ENCODE data around the gene TMEM169. TPM values are rescaled to one million over a fixed set of nuclear protein-coding genes. Genes with fewer than 3 reads are reported as not detected.
A peak's percentile ranks its signal among the peaks of the same experiment; 100 is the strongest.
"Not testable (repeated sequence)": the region's sequence is repeated elsewhere in the genome, so short reads cannot be mapped to it uniquely, and the experiment has no call there.

Gene TMEM169
- total RNA-seq, 1 donor from 2014 or later: 1.6 TPM

GRCh38 chr2:216069028-216069427, 12.7 kb upstream of the TMEM169 start:
- intact Hi-C loops (cut with DNase I): no loop called here
- ATAC-seq (no peak), DNase-seq (ENCODE audit: low spot score) (no peak)

DNA sequence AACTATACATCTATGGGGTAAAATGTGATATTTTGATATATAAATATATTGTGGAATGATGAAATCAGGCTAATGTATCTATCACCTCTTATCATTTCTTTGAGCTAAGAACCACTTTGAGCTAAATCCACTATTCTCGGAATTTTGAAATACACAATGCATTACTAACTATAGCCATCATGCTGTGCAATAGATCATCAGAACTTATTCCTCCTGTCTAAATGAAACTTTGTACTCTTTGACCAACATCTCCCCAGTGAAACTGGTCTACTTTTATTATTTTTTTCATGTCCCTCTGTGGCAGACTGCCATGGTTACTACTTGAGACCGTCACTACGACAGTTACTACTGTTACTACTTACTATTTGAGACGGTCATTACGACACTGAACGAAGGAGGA, 11.5 kb upstream of the TMEM169 start:
- ATAC-seq (no peak), DNase-seq (ENCODE audit: low spot score) (no peak)
- intact Hi-C loops (cut with DNase I): no loop called here

DNA sequence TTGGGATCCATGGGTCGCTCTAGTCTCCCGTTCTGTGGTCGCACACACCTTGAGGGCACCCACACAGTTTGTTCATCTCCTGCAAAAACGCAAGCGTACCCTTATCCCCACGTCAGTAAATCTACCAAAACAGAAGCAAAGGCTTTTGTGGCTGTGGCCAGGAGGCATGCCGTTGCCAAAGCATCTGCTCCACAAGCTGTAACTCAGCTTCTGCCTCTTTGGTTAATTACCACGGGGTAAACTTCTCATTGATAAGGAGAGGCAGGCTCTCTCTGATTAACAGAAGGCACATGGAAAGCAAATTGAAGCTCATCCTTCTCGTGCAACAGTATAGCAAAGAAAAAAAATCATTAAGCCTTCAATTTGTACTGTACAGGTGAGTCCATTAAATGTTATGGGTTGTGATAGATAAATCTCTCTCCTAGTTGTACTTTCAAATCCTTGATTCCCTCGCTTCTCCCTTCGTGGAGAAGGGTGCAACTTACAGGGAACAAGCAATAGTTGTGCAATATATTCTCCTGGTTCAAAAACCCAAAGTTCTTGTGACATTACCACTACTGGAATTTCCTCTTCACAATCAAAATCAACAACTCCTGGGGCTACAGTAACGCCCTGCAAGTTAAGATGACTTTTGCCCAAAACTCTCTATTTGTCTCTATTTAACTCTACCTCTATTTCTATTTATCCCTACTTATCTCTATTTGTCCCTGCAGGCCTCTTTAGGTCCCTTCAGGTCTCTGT, 10.4 kb upstream of the TMEM169 start:
- DNase-seq (ENCODE audit: low spot score): no peak
- intact Hi-C loops (cut with DNase I): no loop called here
- no peak for ATAC-seq

- DNase-seq (ENCODE audit: low spot score) (no peak), ATAC-seq (no peak)
- intact Hi-C loops (cut with DNase I): no loop called here
Measured at GRCh38 chr2:216072473-216072872, 9.2 kb upstream of the TMEM169 start.

DNA sequence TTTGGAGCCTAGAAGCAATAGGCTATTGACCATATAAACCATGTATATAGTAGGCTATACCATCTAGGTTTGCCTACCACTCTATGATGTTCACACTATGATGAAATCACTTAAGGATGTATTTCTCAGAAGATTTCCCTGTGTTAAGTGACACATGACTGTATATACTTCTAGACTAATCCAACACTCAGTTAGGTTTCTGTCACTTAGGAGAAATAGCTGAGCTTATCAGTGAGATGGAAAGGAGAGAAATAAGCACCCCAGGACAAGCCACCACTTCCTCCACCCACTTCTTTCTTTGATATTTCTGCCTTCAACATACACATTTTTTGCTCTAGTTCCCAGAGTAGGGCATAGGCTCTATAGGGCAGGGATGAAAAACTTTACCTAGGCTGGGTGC, 7.9 kb upstream of the TMEM169 start:
- no peak for ATAC-seq
- intact Hi-C loops (cut with DNase I): no loop called here

DNA sequence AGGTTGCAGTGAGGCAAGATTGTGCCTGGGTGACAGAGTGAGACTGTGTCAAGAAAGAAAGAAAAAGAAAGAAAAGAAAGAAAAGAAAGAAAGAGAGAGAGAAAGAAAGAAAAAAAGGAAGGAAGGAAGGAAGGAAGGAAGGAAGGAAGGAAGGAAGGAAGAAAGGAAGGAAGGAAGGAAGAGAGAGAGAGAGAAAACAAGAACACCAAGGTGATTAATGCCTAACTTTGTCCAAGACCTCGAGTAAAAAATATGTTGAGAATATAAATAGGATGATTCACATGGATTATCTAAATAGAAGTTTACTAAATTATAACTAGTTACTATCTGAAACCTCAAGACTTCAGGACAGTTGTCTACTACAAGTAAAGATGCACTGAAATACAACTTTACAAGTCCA, 7.3 kb upstream of the TMEM169 start:
- intact Hi-C loops (cut with DNase I): no loop called here
- DNase-seq (ENCODE audit: low spot score) (no peak), ATAC-seq (no peak)

More for the DNA sequence above, 7.9 kb upstream of the TMEM169 start:
- no peak for DNase-seq (ENCODE audit: low spot score)

DNA sequence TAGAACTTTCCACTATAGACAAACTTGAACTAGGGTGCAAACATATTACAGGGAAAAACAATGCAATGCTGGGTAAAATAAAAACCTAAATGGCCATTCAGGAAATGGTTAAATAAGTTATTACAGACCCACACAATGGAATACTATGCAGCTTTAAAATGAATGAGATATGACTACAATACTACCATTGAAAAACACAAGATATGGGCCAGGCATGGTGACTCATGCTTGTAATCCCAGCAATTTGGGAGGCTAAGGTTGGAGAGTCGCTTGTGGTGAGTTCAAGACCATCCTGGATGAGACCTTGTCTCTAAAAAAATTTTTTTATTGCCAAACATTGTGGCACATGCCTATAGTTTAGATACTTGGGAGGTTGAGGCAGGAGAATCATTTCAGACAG, 6.9 kb upstream of the TMEM169 start:
- no peak for DNase-seq (ENCODE audit: low spot score)
- intact Hi-C loops (cut with DNase I): no loop called here
- no peak for ATAC-seq

DNA sequence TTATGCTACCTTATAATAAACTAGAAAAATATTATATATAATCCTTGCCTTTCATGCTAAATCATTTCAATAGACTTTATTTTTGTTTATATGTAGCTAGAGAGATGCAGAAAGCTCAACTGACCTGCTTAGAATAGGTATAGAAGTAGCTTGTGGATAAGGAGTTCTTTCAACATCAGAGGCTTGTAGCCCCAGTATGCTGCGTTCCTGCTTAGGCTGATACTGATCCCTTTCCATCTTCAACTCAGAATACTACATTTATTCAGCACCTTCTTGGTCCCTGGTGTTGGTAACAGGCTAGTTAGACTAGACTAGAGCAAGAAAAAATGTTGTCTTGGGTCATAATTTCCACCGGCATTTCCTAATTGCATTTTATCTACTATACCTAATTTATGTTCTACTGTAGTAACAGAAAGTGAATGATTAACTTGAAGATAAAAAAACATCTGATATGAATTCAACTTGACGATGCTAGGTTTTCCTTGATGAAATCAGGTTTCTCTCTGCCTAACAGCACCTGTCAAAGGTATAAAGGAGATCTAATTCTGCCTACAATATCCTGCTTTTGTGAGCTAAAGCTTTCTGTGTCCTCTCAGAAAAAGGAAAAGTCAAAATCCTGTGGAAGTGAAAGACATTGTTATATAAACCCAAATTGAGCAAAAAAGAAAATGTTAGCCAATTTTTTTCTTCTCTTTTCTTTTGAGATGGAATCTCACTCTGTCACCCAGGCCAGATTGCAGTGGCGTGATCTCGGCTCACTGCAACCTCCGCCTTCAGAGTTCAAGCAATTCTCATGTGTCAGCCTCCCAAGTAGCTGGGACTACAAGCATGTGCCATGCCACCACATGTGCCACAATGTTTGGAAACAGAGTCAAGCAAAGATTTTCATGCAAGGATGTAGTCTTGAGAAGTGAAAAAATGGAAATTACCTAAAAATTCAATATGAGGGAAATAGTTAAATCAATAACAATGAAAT, 5.9 kb upstream of the TMEM169 start:
- ATAC-seq (no peak), DNase-seq (ENCODE audit: low spot score) (no peak)
- intact Hi-C loops (cut with DNase I): no loop called here

DNA sequence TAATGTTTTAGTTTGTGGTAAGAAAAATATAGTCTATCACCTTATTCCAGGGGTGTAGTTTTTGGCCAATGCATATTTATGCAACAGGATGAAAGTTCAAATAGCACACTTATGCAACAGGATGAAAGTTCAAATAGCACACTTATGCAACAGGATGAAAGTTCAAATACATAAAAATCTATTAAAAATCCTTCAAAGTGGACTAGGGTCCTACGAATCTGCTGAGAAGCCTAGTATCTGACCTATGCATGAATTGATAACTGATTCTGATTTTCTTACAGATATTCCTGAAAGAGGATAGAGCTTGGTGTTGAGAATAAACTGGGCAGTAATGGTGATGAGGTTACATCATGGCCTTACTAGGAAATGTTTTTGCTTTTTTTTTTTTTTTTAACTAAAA, 2.9 kb upstream of the TMEM169 start:
- ATAC-seq (peak; percentile 60), DNase-seq (ENCODE audit: low spot score) (no peak)
- intact Hi-C loops (cut with DNase I): no loop called here

DNA sequence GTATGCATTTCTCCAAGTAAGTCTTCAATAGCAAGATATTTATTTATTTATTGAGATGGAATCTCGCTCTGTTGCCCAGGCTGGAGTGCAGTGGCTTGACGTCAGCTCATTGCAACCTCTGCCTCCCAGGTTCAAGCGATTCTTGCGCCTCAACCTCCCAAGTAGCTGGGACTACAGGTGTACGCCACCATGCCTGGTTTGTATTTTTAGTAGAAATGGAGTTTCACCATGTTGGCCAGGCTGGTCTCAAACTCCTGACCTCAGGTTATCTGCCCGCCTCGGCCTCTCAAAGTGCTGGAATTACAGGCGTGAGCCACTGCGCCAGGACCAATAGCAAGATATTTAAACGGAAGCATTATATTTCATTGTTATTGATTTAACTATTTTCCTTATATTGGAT, 1.7 kb upstream of the TMEM169 start:
- ATAC-seq; intact Hi-C loops (cut with DNase I); DNase-seq (ENCODE audit: low spot score): not testable (repeated sequence)

DNA sequence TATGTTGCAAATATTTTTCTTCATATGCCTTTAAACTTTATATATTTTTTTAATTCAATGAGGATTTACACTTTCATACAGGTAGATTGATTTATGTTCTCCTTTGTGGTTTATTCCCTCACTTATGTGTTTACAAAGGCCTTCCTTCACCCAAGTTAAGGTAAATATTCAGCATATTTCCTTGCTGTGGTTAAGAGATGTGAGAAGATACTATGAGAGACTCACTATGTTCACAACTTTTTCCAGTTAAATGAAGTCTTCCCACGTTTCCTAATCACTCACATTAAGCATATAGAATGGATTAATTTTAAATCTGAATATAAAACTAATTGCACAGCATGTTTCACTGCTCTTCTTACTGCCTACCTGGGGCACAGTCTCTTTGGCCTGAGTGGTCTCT, 707 bp upstream of the TMEM169 start:
- DNase-seq (ENCODE audit: low spot score) (no peak), ATAC-seq (no peak)
- intact Hi-C loops (cut with DNase I): no loop called here

- intact Hi-C loops (cut with DNase I): no loop called here
- ATAC-seq (no peak), DNase-seq (ENCODE audit: low spot score) (no peak)
Measured at GRCh38 chr2:216082117-216082711, 495 bp downstream of the TMEM169 start.

GRCh38 chr2:216082805-216083204, 1.1 kb downstream of the TMEM169 start:
- no peak for DNase-seq (ENCODE audit: low spot score)
- intact Hi-C loops (cut with DNase I): no loop called here
- no peak for ATAC-seq

DNA sequence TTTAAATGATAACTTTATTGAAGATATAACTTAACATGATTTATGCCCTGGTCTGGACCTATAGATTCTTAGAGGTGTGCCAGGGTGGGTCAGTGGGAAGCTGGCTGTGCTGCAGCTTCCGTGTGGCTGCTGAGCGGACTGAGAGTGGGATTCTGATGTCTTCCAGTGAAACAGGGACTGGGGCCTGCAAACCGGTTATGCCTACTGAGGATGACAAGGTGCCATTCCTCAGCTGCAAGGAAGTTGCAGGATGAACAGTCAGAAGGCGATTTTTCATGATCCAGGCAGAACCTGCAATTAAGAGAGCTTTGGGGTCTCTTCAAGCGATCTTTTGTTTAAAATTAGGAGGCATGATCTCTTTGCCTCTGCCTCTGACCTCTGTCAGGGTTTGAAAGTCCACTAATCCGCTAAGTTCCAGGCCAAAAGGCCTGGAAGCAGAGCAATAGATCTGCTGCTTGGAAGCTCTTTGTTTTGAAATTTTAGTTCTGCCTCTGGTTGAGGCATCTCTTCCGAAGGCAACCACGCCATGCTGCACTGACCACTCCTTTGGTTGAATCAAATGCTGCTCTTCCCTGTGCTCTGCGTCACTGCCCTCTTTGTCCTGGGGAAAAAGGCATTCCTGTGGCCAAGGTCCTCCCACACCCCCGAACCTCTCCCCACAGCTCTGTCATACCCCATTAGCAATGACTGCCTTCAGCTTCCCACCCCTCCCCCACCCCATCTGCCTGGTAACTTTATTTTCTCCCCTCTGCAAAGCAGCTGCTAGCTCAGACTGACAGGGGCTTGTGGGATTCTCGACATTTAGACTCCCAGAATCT, 2.0 kb downstream of the TMEM169 start:
- intact Hi-C loops (cut with DNase I): no loop called here
- no peak for DNase-seq (ENCODE audit: low spot score)

DNA sequence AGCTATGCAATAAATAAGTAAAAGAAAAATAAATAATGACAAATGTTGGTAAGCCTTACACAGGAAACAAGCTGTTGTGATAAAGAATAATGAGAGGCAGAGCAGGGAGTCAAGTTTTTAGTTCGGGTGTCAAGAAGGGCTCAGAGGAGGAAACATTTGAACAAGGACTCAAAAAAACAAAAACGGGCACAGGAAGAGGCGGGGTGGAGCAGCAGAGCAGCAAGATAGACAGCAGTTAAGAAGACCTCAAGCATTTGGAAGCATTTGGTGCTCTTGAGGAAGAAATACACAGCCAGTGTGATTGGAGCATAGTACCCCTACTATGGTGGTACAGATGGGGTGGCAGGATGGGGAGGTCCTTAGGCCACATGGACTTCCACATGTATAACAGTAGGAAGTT, 2.8 kb downstream of the TMEM169 start:
- no peak for DNase-seq (ENCODE audit: low spot score)
- no peak for ATAC-seq
- intact Hi-C loops (cut with DNase I): no loop called here

More for the DNA sequence above, 2.0 kb downstream of the TMEM169 start:
- no peak for ATAC-seq

DNA sequence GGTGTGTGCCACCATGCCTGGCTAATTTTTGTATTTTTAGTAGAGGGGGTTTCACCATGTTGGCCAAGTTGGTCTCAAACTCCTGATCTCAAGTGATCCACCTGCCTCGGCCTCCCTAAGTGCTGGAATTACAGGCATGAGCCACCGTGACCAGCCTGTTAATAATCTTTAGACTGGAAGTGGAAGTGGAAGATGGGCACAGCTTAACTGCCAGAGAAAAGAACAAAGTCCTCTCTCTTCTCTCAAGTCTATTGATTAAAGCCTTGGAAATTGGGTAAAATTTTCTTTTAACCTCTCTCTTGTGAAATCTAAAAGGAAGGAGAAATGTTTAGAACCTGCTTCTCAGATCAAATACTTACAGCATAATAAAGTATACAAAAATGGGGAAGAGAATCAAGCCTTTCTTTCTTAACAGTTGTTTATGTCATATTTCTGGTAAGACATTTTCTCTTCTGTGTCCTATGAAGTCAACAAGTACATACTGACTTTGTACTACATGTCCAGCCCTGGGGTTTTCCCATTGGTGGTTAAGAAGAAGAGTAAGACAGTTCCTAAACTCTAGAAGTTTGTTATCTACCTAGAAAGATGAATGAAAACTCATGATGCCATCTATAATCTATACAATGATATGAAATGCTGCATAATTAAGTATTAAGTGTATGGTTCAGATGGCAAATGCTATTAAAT, 4.6 kb downstream of the TMEM169 start:
- DNase-seq (ENCODE audit: low spot score) (no peak), ATAC-seq (no peak)
- intact Hi-C loops (cut with DNase I): no loop called here

DNA sequence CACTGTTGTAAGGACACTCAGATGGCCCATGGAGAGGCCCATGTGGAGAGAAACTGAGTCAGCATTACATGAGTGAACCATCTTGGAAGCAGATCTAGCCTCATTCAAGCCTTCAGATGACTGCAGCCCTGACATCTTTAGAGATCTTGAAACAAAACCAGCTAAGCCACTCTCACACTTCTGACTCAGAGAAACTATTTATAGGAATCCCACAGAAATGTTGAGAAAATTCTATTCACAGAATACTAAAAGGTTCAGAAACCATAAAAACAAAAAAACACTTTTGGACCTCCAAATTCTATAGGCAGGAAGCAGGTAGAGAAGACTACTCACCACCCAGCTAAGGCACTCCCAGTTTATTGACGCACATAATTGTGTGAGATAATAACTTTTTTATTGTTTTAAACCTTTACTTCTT, 8.7 kb downstream of the TMEM169 start:
- ATAC-seq: no peak
- intact Hi-C loops (cut with DNase I): no loop called here

GRCh38 chr2:216092646-216093045, 10.9 kb downstream of the TMEM169 start:
- ATAC-seq: no peak
- intact Hi-C loops (cut with DNase I): no loop called here
- DNase-seq (ENCODE audit: low spot score): no peak

More for the DNA sequence above, 8.7 kb downstream of the TMEM169 start:
- no peak for DNase-seq (ENCODE audit: low spot score)
